BE2C (cell line): ENCODE measurements around the gene CNTNAP3B. TPM values are rescaled to one million over a fixed set of nuclear protein-coding genes. Genes with fewer than 3 reads are reported as not detected.
"Not testable (repeated sequence)": the region's sequence is repeated elsewhere in the genome, so short reads cannot be mapped to it uniquely, and the experiment has no call there.

Experiments
- DNase-seq: peaks from one replicate; pipeline ENCODE4 v3.0.0-alpha.2; 2020
- H3K27me3 ChIP-seq: fragments of 250-450 bp; sonication (Bioruptor Pico); 2 replicates; pipeline ENCODE4 v1.5.1; 2020; ENCODE audit warnings: mild to moderate bottlenecking
- H3K36me3 ChIP-seq: fragments of 250-450 bp; sonication (Bioruptor Pico); 2 replicates; pipeline ENCODE4 v1.5.1; 2020; ENCODE audit warnings: mild to moderate bottlenecking
- H3K4me1 ChIP-seq: fragments of 250-450 bp; sonication (Bioruptor Pico); 2 replicates; pipeline ENCODE4 v1.5.1; 2020
- H3K4me3 ChIP-seq: 2 replicates; pipeline ENCODE4 v1.5.1; 2011; ENCODE audit warnings: low read depth, low read length
- H3K9me3 ChIP-seq: fragments of 250-450 bp; sonication (Bioruptor Pico); 2 replicates; pipeline ENCODE4 v1.5.1; 2020
- polyA plus RNA-seq: library from polyadenylated mRNA; unstranded; fragments of >200 nt; gene quantifications from one replicate; pipeline ENCODE4 v1.2.1, GENCODE V29; 2012; ENCODE audit warnings: low read depth, missing spikeins; ENCODE audit not compliant: insufficient read length, insufficient read depth

The CNTNAP3B gene
- not detected for polyA plus RNA-seq

- not testable (repeated sequence) for H3K4me1 ChIP-seq, H3K36me3 ChIP-seq, H3K27me3 ChIP-seq, H3K9me3 ChIP-seq, H3K4me3 ChIP-seq
- peak; percentile 4 for DNase-seq
These were observed at the start of gene CNTNAP3B for GRCh38 chr9:42129073-42129729. Gene CNTNAP3B (minus strand): TSS chr9:42129426. CDS start chr9:42129094, 332 bp downstream.

DNA sequence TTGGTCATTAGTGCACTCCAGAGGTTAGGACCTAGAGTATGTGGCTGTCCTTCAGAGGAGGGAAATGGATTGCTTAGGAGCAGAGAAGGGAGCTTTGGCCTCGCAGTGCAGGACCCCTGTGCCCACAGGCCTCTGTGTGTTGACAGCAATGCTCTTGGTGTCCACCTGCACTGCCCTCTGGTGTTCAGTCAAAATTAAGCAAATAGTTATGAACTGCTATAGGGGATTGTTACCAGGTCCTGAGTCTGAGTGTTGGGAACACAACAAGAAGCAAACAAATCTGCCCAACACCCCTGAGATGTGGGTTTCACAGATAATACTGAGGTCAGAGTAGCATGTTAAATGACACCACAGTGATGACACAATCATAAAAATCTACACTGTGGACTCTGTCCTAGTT lies 31.1 kb upstream of the CNTNAP3B start:
- H3K36me3 ChIP-seq, H3K9me3 ChIP-seq, H3K27me3 ChIP-seq, H3K4me3 ChIP-seq, H3K4me1 ChIP-seq, DNase-seq: not testable (repeated sequence)

GRCh38 chr9:42127056-42127841 lies 2.0 kb downstream of the CNTNAP3B start:
- not testable (repeated sequence) for H3K4me3 ChIP-seq, H3K4me1 ChIP-seq, H3K9me3 ChIP-seq, H3K27me3 ChIP-seq, DNase-seq, H3K36me3 ChIP-seq

GRCh38 chr9:42121007-42121406 lies 8.2 kb downstream of the CNTNAP3B start:
- DNase-seq, H3K27me3 ChIP-seq, H3K4me3 ChIP-seq, H3K36me3 ChIP-seq, H3K9me3 ChIP-seq, H3K4me1 ChIP-seq: not testable (repeated sequence)

DNA sequence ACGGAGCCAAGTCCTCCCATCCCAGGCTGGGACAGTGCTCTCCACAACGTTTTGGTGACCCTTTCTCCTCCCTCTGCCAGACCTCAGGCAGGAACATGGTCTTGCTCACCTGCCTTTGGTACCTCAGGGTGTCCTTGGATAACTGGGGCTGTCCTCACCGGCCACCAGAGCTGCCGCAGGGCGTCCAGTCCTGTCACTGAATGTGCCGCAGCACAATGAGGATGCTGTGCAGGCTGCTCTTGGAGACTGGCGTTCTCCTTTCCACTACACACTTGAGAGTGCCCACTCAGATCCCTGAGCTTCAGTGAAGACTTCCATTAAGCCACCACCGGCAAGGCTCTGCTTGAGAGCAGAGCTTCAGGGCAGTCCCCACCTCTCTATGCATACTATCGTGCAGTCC lies 33.3 kb downstream of the CNTNAP3B start:
- not testable (repeated sequence) for H3K4me1 ChIP-seq, H3K4me3 ChIP-seq, H3K9me3 ChIP-seq, H3K36me3 ChIP-seq, H3K27me3 ChIP-seq, DNase-seq

GRCh38 chr9:42084559-42084952 lies 44.7 kb downstream of the CNTNAP3B start:
- H3K27me3 ChIP-seq, H3K36me3 ChIP-seq, H3K4me3 ChIP-seq, DNase-seq, H3K9me3 ChIP-seq, H3K4me1 ChIP-seq: not testable (repeated sequence)

DNA sequence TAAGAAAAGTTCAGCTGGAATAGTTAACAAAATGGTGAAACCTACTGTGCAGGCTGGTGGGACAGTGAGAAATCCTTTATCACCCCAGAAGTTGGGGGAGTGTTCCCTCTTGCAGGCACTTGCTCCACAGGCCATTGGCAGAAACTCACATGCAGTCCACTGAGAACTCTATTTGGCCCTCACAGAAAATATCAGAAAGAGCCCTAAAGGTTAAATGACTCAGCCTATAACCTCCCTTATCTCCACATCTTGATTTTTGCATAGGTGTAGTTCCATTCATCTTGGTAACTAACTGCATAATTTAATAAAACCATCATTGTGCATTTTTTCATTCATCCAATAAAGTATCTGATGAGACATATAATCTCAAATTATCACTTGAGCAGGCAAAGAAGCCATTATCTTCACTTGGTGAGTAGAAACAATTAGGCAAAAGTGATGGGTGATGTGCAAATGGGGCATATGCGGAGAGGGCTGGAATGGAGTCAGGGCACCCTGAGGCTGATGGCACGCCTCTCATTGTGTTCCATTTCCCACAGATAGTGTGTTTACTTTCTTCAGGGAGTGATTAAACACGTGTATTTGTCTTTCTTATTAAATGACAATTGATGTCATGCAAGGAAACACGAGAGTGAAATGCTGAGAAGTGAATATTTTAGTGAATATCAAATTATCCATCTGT lies 45.2 kb downstream of the CNTNAP3B start:
- not testable (repeated sequence) for H3K4me3 ChIP-seq, H3K4me1 ChIP-seq, H3K9me3 ChIP-seq, H3K36me3 ChIP-seq, DNase-seq, H3K27me3 ChIP-seq

GRCh38 chr9:42080376-42080775 lies 48.9 kb downstream of the CNTNAP3B start:
- not testable (repeated sequence) for H3K36me3 ChIP-seq, DNase-seq, H3K9me3 ChIP-seq, H3K4me1 ChIP-seq, H3K27me3 ChIP-seq, H3K4me3 ChIP-seq

DNA sequence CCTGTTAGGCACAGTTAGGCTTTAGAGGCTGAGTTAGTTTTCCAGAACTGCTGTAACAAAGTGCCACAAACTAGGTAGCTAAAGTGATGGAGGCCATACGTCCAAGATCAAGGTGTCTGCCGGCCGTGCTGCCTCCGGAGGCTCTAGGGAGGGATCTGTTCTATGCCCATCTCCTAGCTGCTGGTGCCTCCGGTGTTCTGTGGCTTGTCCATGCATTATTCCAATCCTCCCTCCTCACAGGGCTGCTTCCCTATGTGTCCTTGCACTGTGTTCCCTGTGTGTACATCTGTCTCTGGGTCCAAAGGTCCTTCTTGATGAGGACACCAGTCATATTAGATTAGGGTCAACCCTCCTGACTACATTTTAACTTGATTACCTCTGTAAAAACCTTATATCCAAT lies 54.4 kb downstream of the CNTNAP3B start:
- not testable (repeated sequence) for H3K9me3 ChIP-seq, H3K36me3 ChIP-seq, H3K4me1 ChIP-seq, DNase-seq, H3K4me3 ChIP-seq, H3K27me3 ChIP-seq

GRCh38 chr9:42071026-42071425 lies 58.2 kb downstream of the CNTNAP3B start:
- not testable (repeated sequence) for H3K4me3 ChIP-seq, H3K4me1 ChIP-seq, H3K36me3 ChIP-seq, H3K9me3 ChIP-seq, DNase-seq, H3K27me3 ChIP-seq

DNA sequence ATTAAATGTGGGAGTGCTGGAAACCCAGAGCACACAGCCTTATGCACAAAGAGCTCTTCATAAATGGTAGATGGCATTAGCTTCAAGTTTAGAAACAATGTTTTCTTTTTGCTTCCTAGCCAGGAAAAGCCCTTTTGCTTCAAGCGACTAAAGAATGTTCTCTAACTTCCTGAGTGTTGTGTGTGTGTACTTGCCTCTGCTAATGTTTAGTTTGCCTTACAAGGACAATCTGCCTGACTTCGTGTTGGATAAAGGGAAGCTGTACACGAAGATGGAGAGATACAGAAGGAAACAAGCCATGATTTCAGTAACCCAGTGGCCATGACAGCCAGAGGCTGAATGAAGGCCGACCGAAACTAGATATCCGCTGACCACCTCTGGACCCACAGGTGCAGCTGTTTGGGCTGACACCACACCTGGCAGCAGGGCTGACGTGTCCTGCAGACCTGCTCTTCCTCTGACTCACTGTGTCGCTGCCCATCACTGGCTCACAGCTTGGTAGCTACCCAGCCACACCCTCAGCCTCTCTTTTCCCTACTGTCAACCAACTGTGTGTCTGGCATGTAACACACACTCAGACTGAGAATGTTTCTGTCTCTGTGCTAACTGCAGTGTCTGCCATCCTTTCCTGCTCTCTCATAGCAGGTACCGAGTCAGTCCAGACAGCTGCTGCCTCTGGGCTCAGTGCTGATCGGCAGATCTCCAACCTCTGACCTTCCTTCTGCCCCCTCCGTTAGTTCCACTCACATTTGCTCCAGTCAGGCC lies 59.0 kb downstream of the CNTNAP3B start:
- H3K36me3 ChIP-seq, H3K27me3 ChIP-seq, H3K4me3 ChIP-seq, H3K9me3 ChIP-seq, DNase-seq, H3K4me1 ChIP-seq: not testable (repeated sequence)

DNA sequence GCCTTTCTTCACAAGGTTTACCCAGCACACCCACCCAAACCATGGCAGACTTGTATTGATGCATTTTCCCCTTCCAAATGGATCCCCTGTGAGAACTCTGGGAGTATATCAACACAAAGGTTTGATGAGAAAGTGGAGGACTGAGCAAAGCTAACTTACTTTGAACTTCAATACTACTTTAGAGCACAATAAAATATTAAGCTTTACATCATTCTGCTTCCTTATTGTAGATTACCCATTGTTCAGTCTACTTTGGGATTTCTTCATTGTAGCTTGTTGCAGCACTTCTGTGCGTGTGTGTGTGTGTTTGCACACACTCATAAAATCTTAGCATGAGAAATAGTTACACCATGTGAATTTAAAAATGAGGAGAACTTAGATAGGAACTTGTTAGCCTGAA lies 75.4 kb downstream of the CNTNAP3B start:
- not testable (repeated sequence) for H3K36me3 ChIP-seq, H3K4me1 ChIP-seq, H3K4me3 ChIP-seq, H3K27me3 ChIP-seq, DNase-seq, H3K9me3 ChIP-seq

DNA sequence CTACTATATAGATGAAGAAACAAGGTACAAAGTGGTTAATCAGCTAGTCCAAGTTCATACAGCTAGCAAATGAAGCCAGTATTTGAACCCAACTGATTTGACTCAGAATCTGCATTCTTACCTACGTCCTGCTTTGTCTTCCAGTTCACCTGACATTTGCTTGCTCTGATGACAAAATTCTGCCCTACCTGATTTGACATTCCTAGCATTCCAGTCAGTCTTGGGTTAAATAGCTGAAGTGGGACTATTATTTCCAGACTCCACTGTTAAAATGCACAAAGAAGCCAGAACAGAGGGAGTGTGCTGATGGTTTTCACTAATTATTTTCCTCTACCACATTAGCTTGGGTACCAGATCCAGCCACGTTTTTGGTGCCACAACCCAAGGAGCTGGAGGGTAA lies 78.5 kb downstream of the CNTNAP3B start:
- not testable (repeated sequence) for DNase-seq, H3K9me3 ChIP-seq, H3K4me1 ChIP-seq, H3K4me3 ChIP-seq, H3K36me3 ChIP-seq, H3K27me3 ChIP-seq

DNA sequence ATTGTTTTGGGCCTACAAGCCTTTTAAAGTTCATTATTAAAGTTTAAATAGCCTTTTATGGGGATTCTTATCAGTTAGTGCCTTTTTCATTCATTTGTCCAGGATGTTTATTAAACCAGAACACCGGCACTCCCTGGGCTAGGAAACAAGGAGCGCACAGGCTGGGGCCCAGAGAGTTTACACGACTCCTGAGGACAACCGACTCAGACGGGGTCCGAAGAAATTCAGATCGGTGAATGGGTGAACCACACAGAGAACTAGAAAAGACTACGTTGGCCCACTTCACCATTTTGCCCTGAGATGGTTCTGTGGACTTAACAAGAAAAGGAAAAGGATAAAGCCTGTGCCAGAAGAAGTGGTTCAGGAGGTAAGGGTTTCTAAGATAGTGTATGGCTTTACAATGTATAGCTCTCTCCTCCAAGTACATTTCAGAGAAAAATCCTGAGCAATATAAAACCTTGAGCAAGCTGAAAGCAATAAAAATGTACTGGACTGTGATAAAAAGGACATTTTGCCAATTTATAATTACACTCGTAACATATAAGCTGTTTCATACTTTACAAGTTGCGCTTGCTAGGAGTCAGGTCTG lies 84.7 kb downstream of the CNTNAP3B start:
- not testable (repeated sequence) for H3K27me3 ChIP-seq, DNase-seq, H3K4me3 ChIP-seq, H3K36me3 ChIP-seq, H3K4me1 ChIP-seq, H3K9me3 ChIP-seq

DNA sequence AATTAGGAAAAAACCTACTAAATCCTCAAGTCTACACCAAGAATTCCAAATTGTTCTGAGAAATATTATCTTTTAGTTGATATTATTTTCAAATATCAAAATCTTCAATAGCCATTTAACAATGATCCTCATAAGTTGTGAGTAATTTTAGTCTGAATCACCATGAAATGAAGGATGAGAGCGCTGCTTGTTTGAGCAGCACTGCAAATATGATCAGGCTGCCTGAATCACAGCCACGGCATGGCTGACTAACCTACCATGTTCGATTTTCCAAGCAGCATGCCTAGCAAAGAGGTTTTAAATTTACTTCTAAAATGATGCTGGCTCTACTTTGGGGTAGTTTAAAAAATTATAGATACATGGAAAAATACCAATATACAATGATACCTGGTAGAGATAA lies 95.7 kb downstream of the CNTNAP3B start:
- H3K36me3 ChIP-seq, H3K9me3 ChIP-seq, H3K4me3 ChIP-seq, DNase-seq, H3K27me3 ChIP-seq, H3K4me1 ChIP-seq: not testable (repeated sequence)
